Activated CD4-positive, alpha-beta T cell treated with anti-CD3 and anti-CD28 coated beads for 36 hours (primary cell): Measurements from ENCODE around the gene STRIP1. TPM values are rescaled to one million over a fixed set of nuclear protein-coding genes. Genes with fewer than 3 reads are reported as not detected.

Experiments used
- ATAC-seq: fragments of 200-7000 bp; cut with Tn5 transposase; one replicate; pipeline ENCODE4 v1.10.0; 2021; ENCODE audit warnings: mild to moderate bottlenecking, moderate library complexity
- CTCF ChIA-PET: fragments of 350-600 bp; sonication (Branson Sonifier 250); formaldehyde crosslinking; loops from one replicate; lab custom pipeline; 2021; ENCODE audit warnings: antibody characterized with exemption; lab: Charles Lee
- POLR2A ChIA-PET: fragments of 350-600 bp; sonication (Branson Sonifier 250); formaldehyde crosslinking; loops from one replicate; lab custom pipeline; 2021; ENCODE audit warnings: antibody characterized with exemption, inconsistent platforms; lab: Charles Lee
- DNase-seq: peaks from one replicate; pipeline ENCODE4 v3.0.0-alpha.2; 2020
- H3K27ac Mint-ChIP-seq: one replicate; pipeline ENCODE4 v1.8.0; 2021; ENCODE audit warnings: mixed read lengths
- H3K27me3 Mint-ChIP-seq: one replicate; pipeline ENCODE4 v1.8.0; 2021; ENCODE audit warnings: mixed read lengths
- H3K36me3 Mint-ChIP-seq: one replicate; pipeline ENCODE4 v1.8.0; 2021; ENCODE audit warnings: low read depth, mixed read lengths
- H3K4me1 Mint-ChIP-seq: one replicate; pipeline ENCODE4 v1.8.0; 2021; ENCODE audit warnings: mixed read lengths
- H3K4me3 Mint-ChIP-seq: one replicate; pipeline ENCODE4 v1.8.0; 2021; ENCODE audit warnings: mild to moderate bottlenecking, moderate library complexity, mixed read lengths
- H3K9me3 Mint-ChIP-seq: one replicate; pipeline ENCODE4 v1.8.0; 2021; ENCODE audit warnings: low read depth, mixed read lengths
- intact Hi-C, 2 experiments: fragments of 100-400 bp; cut with DNase I in 1 of 2; cut with micrococcal nuclease in 1 of 2; formaldehyde crosslinking; loops; one replicate each; pipeline versions ENCODE4 v1.14.2 to v1.15.1; 2022 to 2024; cut with DNase I, micrococcal nuclease
- total RNA-seq, 2 experiments: library from RNA; stranded (reverse); gene quantifications; one replicate each; pipeline ENCODE4 v1.2.3, GENCODE V29; 2021

Gene STRIP1
- total RNA-seq, 2 experiments from 2014 or later: 20.7 to 21.5 TPM

DNA sequence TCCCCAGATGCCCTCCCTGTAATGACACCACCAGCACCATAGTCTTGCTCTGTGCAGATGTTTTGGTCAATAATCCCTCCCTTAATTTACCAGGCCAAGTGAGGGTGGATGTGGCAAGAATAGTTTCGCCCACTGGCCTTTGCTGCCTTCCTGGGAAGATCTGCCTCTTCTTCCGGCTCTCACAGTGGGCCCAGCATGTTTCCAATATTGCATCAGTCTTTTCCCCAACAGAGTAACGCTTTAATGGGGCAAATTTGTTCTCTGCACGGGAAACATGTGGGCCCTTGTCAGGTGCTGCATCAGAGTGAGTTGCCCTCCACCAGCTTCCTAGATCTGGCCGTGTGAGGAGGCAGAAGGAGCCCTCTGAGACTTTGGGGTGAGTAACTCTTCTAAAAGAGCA, 48.1 kb downstream of the STRIP1 start:
- DNase-seq: no peak
- ChIA-PET POLR2A (no interaction called here), CTCF (interaction anchor here (1.1 to 4.1 kb wide), 5 partner anchors 9 to 380 kb away, joined by 3 to 29 read pairs (median 8); no protein-coding TSS in a partner anchor)
- Mint-ChIP-seq H3K36me3 (no peaks in the 10 kb centered on the region), H3K4me1 (peaks cover 13% of the 10 kb centered on the region), H3K4me3 (no peak overlapping the region), H3K9me3 (no peaks in the 10 kb centered on the region), H3K27me3 (peaks cover 58% of the 10 kb centered on the region), H3K27ac (no peak overlapping the region)
- intact Hi-C loops: loop anchor here in 1 of 2 experiments (2.0 kb wide), 1 partner anchor 14 kb away; no protein-coding TSS in a partner anchor
- ATAC-seq: no peak

DNA sequence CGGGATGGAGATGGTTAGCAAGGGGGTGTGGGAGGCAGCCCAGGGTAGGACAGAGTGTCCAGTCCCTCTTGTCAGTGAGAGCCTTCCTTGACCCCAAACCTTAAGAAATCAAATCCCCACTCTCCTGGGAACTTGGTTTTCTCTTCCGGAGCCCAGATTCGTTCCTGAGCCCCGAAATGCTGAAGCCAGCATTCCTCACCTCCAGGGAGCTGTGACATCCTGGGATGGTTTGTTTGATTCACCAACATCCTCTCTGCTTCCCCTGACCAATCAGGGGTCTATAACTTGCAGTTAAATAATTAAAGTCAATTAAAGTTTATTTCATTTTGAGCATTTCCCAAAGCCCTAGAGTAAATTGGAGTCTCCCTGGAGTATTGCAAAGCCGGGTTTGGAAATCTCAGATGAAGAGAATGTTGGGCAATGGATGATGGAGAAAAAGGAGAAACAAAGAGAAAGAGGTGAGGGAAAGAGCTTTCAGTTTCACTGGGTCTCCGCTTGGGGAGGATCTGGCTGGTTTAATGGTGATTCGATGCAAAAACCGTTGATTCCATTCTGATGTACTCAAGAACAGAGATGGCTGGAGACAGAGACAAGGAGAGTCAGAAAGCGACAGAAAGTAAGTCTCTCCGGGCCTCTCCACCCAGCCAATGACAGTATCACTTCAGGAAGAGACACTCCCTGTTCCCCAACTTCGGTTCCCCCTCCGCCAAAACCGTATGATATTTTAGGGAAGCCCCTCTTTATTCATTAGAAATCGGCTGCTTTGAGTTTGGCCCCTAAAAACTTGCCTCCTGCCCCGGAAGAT, 48.8 kb downstream of the STRIP1 start:
- peaks cover 62% of the 10 kb centered on the region for H3K27me3 Mint-ChIP-seq
- ChIA-PET CTCF (interaction anchor here (0.9 to 4.1 kb wide), 5 partner anchors 10 to 30 kb away, joined by 3 to 29 read pairs (median 4); no protein-coding TSS in a partner anchor), POLR2A (interaction anchor here (0.6 to 0.7 kb wide), 3 partner anchors 11 to 33 kb away, joined by 3 read pairs; partner anchors contain the start of gene ALX3)
- peaks cover 13% of the 10 kb centered on the region for H3K4me1 Mint-ChIP-seq
- peak; percentile 18 for DNase-seq
- H3K9me3 Mint-ChIP-seq: no peaks in the 10 kb centered on the region
- H3K36me3 Mint-ChIP-seq: no peaks in the 10 kb centered on the region
- H3K4me3 Mint-ChIP-seq: peak overlapping the region; percentile 63
- intact Hi-C loops: loop anchor here in 1 of 2 experiments (2.0 kb wide), 1 partner anchor 14 kb away; no protein-coding TSS in a partner anchor
- peak; percentile 45 for ATAC-seq
- peak overlapping the region; percentile 59 for H3K27ac Mint-ChIP-seq

DNA sequence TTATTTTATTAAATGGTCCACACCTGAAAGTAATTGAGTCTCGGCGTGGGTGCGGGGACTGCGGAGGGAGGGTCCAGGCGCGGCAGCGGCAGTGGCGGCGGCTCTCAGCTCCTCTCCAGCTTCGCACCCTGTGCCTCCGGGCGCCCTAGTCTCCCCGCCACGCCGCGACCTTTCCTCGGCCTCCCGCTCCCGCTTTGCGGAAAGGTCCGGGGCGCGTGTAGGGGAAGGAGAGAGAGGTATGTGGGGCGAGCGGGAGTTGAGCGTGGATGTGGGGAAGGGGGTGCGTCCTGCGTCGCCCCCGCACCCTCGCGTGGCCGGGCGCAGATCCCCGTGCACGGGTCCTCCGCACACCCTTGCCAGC, 49.4 kb downstream of the STRIP1 start:
- H3K36me3 Mint-ChIP-seq: no peaks in the 10 kb centered on the region
- peaks cover 13% of the 10 kb centered on the region for H3K4me1 Mint-ChIP-seq
- H3K27me3 Mint-ChIP-seq: peaks cover 57% of the 10 kb centered on the region
- DNase-seq (peak; percentile 35), ATAC-seq (no peak)
- no peaks in the 10 kb centered on the region for H3K9me3 Mint-ChIP-seq
- ChIA-PET CTCF (interaction anchor here (0.9 to 4.1 kb wide), 4 partner anchors 21 to 31 kb away, joined by 3 to 29 read pairs (median 4); no protein-coding TSS in a partner anchor), POLR2A (interaction anchor here (0.6 kb wide), 1 partner anchor 33 kb away, joined by 3 read pairs; no protein-coding TSS in a partner anchor)
- intact Hi-C loops: loop anchor here (1.0 to 2.0 kb wide), 3 partner anchors 15 to 49 kb away; no protein-coding TSS in a partner anchor
- H3K27ac Mint-ChIP-seq: no peak overlapping the region
- peak overlapping the region; percentile 63 for H3K4me3 Mint-ChIP-seq

DNA sequence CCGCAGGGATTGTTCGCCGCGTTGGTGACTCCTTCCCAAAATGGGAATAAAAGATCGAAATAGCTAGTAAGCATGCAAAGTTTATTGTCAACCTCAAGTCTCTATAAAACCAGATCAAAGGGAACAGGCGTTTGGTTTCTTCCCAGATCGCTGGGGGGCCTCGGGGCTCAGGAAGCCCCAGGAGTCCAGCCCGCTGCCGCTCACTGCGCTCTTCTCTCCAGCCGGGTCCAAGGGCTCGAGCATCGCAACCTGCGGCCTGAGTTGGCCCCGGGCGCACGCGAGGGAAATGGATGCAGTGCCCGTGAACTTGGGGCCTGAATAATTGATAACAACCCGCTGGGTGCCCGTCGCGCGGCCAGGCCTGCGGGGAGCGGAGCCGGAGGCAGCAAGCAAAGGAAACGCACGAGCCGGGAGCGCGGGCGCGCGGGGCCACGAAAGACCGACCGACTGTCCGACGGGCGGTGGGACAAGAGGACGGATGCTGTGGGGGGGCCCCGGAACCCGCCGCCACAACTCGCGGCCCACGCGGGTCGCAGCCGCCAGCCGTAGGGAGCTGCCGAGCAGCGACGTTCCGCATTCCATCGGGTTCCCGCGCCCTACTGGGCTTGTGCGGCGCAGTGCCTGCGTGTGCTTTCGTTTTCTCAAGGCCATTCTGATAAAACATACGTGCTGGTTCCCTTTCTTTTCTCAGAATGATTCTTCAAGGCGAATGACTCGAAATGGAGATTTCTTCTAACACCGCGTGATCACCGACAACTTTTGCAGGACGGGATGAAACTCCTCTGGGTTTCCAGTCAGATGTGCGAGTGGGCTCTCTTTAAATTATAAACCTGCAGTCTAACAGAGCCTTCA, 50.0 kb downstream of the STRIP1 start:
- no peaks in the 10 kb centered on the region for H3K9me3 Mint-ChIP-seq
- H3K36me3 Mint-ChIP-seq: no peaks in the 10 kb centered on the region
- ChIA-PET POLR2A (no interaction called here), CTCF (interaction anchor here (0.9 to 4.1 kb wide), 4 partner anchors 21 to 32 kb away, joined by 3 to 29 read pairs (median 4); no protein-coding TSS in a partner anchor)
- H3K27ac Mint-ChIP-seq: peak overlapping the region; percentile 21
- H3K27me3 Mint-ChIP-seq: peaks cover 54% of the 10 kb centered on the region
- peaks cover 13% of the 10 kb centered on the region for H3K4me1 Mint-ChIP-seq
- DNase-seq (peak; percentile 68), ATAC-seq (peak; percentile 76)
- H3K4me3 Mint-ChIP-seq: peak overlapping the region; percentile 63
- intact Hi-C loops: loop anchor here in 1 of 2 experiments (1.0 kb wide), 2 partner anchors 16 to 49 kb away; no protein-coding TSS in a partner anchor

DNA sequence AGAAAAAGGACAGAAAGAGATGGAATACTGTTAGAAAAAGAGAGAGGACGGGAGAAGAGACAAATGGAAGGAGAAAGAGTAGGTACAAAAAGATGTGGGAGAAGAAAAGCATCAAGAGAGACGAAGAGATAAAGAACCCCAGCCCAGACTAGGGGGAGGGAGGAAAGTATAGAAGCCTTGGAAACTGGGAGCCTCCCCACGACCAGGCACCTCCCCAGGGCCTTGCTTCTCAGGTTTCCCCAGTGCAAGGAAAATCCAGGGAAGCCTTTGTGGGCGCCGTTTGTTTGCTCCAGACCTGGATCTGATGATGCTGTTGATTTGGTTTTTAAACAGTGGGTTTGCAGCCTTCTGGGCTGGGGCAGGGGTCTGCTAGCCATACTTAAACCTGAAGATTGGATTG, 51.2 kb downstream of the STRIP1 start:
- ChIA-PET CTCF (interaction anchor here (0.7 kb wide), 1 partner anchor 57 kb away, joined by 3 read pairs; no protein-coding TSS in a partner anchor), POLR2A (no interaction called here)
- no peaks in the 10 kb centered on the region for H3K36me3 Mint-ChIP-seq
- no peak overlapping the region for H3K4me3 Mint-ChIP-seq
- ATAC-seq (no peak), DNase-seq (no peak)
- H3K27me3 Mint-ChIP-seq: peaks cover 53% of the 10 kb centered on the region
- intact Hi-C loops: no loop called here
- peaks cover 13% of the 10 kb centered on the region for H3K4me1 Mint-ChIP-seq
- no peaks in the 10 kb centered on the region for H3K9me3 Mint-ChIP-seq
- H3K27ac Mint-ChIP-seq: no peak overlapping the region

DNA sequence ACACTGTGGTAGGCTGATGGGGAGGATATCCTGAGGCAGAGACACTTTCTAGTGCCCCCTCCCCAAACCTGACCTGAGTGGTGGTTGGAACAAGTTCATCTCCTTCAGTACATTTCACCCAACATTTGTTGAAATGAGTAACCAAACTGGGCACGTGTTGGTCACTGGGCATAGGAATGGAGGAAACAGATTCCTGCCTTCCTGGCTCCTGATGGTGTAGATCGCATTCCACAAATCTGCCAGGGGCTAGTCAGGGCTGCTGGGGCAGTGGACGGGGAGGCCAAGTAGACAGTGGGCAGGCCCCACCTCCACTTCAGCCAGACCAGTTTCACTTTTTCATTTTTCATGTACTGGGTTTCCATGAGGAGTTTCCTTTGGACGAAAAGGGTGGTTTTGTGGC, 52.5 kb downstream of the STRIP1 start:
- intact Hi-C loops: no loop called here
- H3K4me1 Mint-ChIP-seq: peaks cover 13% of the 10 kb centered on the region
- H3K9me3 Mint-ChIP-seq: no peaks in the 10 kb centered on the region
- CTCF ChIA-PET: interaction anchor here (0.9 to 6.9 kb wide), 4 partner anchors 17 to 27 kb away, joined by 3 to 128 read pairs (median 8); no protein-coding TSS in a partner anchor
- no peak for DNase-seq
- ATAC-seq: no peak
- no peak overlapping the region for H3K27ac Mint-ChIP-seq
- no peak overlapping the region for H3K4me3 Mint-ChIP-seq
- H3K27me3 Mint-ChIP-seq: peaks cover 50% of the 10 kb centered on the region
- POLR2A ChIA-PET: no interaction called here
- H3K36me3 Mint-ChIP-seq: no peaks in the 10 kb centered on the region

DNA sequence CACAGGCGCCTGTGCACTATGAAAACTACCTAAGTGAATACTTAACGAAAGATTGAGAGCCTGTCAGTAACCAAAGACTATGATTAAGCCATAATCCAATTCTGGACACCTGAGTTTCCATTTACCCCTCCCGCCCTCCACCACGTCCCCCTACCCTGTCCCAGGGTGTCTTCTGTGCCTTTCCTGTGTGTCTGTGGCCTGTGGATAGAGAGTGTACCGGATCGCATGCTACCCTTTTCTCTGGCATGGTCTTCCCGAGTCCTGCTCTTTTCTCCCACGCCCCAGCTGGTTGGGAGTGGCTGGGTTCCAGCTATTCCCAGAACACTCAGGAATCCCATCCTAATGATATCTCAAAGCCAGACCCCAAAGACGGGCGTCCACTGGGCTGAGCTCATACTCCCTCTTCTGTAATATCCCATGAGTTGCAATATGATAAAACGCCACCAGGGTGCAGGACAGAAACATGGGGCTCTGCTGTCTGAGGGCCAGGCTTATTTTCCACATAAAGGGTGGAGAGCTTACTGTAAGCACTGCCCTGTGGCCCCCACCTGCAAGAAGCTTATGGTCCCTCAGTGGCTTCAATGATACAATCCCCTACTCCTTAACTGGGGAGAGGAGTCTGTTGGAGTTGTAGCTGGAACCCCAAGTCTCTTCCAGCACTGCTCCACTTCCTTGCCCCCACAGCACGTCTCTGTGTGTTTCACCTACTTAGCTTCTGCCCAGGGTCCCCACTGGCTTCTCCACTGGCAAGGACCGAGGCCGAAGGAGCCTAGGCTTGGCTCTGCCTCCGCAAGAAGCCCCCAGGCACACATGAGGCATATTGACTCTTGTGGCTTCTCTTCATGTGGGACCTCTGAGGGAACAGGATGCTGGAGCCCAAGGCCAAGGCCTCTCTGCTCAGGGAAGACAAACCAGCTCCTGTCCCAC, 53.7 kb downstream of the STRIP1 start:
- peak; percentile 66 for ATAC-seq
- POLR2A ChIA-PET: interaction anchor here (0.6 to 0.7 kb wide), 2 partner anchors 149 to 311 kb away, joined by 3 read pairs; no protein-coding TSS in a partner anchor
- CTCF ChIA-PET: interaction anchor here (0.6 to 6.9 kb wide), 22 partner anchors 9 to 408 kb away, joined by 3 to 128 read pairs (median 4); no protein-coding TSS in a partner anchor
- H3K4me1 Mint-ChIP-seq: peaks cover 13% of the 10 kb centered on the region
- no peaks in the 10 kb centered on the region for H3K36me3 Mint-ChIP-seq
- peak; percentile 69 for DNase-seq
- intact Hi-C loops: loop anchor here (1.0 kb wide), 1 partner anchor 18 kb away; no protein-coding TSS in a partner anchor
- H3K9me3 Mint-ChIP-seq: no peaks in the 10 kb centered on the region
- H3K4me3 Mint-ChIP-seq: no peak overlapping the region
- H3K27me3 Mint-ChIP-seq: peaks cover 42% of the 10 kb centered on the region
- H3K27ac Mint-ChIP-seq: no peak overlapping the region

DNA sequence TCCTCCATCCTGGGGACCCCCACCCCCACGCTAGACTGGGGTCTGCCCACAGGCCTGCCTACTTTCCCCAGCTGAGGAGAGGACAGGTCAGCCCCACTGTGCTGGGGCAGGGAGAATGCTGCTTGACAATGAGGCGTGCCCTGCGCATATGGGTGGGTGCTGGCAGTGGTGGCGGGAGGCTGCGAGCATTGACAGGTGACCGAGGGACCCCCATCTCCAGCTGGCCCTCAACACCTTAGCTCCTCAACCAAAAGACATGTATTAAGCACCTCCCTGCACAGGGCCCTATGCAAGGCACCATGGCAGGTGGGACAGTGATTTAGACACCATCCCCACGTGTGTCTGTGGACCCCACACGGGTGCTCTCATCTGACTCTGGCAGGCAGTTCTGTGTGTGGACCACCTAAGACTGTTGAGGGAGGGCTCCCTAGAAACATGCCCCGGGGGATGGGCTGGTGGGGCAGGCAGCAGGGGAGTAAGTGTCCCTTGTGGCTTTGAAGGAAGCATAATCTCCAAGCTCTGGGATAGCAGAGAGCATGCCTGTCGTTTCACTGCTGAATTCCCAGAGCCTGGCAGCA, 54.4 kb downstream of the STRIP1 start:
- H3K4me3 Mint-ChIP-seq: no peak overlapping the region
- no peaks in the 10 kb centered on the region for H3K36me3 Mint-ChIP-seq
- CTCF ChIA-PET: interaction anchor here (0.6 to 6.9 kb wide), 15 partner anchors 8 to 407 kb away, joined by 3 to 128 read pairs (median 5); no protein-coding TSS in a partner anchor
- H3K9me3 Mint-ChIP-seq: no peaks in the 10 kb centered on the region
- ATAC-seq (no peak), DNase-seq (no peak)
- peaks cover 8% of the 10 kb centered on the region for H3K4me1 Mint-ChIP-seq
- peaks cover 37% of the 10 kb centered on the region for H3K27me3 Mint-ChIP-seq
- intact Hi-C loops: loop anchor here (1.0 kb wide), 1 partner anchor 17 kb away; no protein-coding TSS in a partner anchor
- POLR2A ChIA-PET: no interaction called here
- H3K27ac Mint-ChIP-seq: no peak overlapping the region

DNA sequence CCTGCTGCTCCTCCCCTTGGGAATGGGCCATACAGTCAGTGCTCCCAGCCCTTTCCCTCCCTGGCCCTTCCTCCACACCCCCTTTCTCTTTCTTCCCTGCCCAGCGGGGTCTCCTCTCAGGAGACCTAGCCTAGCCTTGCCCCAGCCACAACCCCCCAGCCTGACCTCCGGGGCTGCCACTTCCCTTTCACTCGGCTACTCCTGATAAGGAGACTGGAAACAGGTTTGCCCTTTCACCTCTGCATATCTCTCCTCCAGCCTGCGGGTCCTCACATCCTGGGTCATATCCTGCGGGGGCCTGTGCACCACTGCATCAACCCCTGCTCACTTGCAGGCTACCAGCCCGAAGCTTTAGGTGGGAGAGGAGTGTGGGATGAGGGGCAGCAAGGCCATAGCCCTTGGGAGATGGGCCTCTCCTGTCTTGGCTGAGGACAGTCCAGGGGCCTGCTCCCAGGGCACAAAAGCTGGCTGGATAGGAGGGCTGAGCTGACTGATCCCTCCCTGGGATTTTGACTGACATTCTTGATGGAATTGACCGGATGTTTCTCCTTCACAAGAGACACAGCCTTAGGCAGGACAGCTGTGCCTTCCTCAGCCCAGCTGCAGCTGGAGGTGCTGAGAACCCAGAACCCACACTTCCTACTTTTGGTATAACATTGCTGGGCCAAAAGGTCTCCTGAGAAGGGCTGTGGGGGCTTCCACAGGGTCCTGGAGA, 55.3 kb downstream of the STRIP1 start:
- CTCF ChIA-PET: interaction anchor here (0.5 to 6.9 kb wide), 4 partner anchors 14 to 175 kb away, joined by 3 to 128 read pairs (median 35); no protein-coding TSS in a partner anchor
- Mint-ChIP-seq H3K9me3 (no peaks in the 10 kb centered on the region), H3K27ac (no peak overlapping the region), H3K27me3 (peaks cover 35% of the 10 kb centered on the region), H3K4me3 (no peak overlapping the region), H3K36me3 (no peaks in the 10 kb centered on the region), H3K4me1 (peaks cover 7% of the 10 kb centered on the region)
- ATAC-seq: no peak
- intact Hi-C loops: no loop called here
- POLR2A ChIA-PET: interaction anchor here (0.9 kb wide), 1 partner anchor 105 kb away, joined by 4 read pairs; the partner anchor contains the start of gene AHCYL1
- DNase-seq: no peak
